ENCODE data around the gene ARVCF.

Gene ARVCF

GRCh38 chr22:19983741-19984140, 32.9 kb downstream of the ARVCF start:
- TF ChIP-seq REST (IDR thresholded peaks at IDR 0.05; ENCODE audit: insufficient replicate concordance, low read depth) = no peak
- no peak for TF ChIP-seq POLR2AphosphoS5 (IDR thresholded peaks at IDR 0.05; ENCODE audit: low read depth)
- TF ChIP-seq CTCF (IDR thresholded peaks at IDR 0.05; ENCODE audit: insufficient read depth, low read length) = no peak
- TF ChIP-seq SPI1 (IDR thresholded peaks at IDR 0.05; ENCODE audit: borderline replicate concordance, low read depth) = no peak
- no peak for TF ChIP-seq GABPA (IDR thresholded peaks at IDR 0.05; ENCODE audit: low read depth)
- DNase-seq (ENCODE audit: low read depth in 1 of 2, low spot score in 1 of 2) = no peak
- H3K4me3 ChIP-seq (replicated peaks; ENCODE audit: insufficient read depth, low read length) = no peak overlapping the region
- H3K27ac ChIP-seq (replicated peaks) = no peak overlapping the region
- no peaks in the 10 kb centered on the region for H3K27me3 ChIP-seq (ENCODE audit: insufficient read depth, poor library complexity, severe bottlenecking)

GRCh38 chr22:19982991-19983578, 33.5 kb downstream of the ARVCF start:
- Histone ChIP-seq H3K27me3 (ENCODE audit: insufficient read depth, poor library complexity, severe bottlenecking) (no peaks in the 10 kb centered on the region), H3K27ac (replicated peaks) (no peak overlapping the region), H3K4me3 (replicated peaks; ENCODE audit: insufficient read depth, low read length) (no peak overlapping the region)
- TF ChIP-seq POLR2AphosphoS5 (IDR thresholded peaks at IDR 0.05; ENCODE audit: low read depth) (no peak), GABPA (IDR thresholded peaks at IDR 0.05; ENCODE audit: low read depth) (no peak), CTCF (IDR thresholded peaks at IDR 0.05; ENCODE audit: insufficient read depth, low read length) (no peak), SPI1 (IDR thresholded peaks at IDR 0.05; ENCODE audit: borderline replicate concordance, low read depth) (no peak), REST (IDR thresholded peaks at IDR 0.05; ENCODE audit: insufficient replicate concordance, low read depth) (no peak)
- no peak for DNase-seq (ENCODE audit: low read depth in 1 of 2, low spot score in 1 of 2)

DNA sequence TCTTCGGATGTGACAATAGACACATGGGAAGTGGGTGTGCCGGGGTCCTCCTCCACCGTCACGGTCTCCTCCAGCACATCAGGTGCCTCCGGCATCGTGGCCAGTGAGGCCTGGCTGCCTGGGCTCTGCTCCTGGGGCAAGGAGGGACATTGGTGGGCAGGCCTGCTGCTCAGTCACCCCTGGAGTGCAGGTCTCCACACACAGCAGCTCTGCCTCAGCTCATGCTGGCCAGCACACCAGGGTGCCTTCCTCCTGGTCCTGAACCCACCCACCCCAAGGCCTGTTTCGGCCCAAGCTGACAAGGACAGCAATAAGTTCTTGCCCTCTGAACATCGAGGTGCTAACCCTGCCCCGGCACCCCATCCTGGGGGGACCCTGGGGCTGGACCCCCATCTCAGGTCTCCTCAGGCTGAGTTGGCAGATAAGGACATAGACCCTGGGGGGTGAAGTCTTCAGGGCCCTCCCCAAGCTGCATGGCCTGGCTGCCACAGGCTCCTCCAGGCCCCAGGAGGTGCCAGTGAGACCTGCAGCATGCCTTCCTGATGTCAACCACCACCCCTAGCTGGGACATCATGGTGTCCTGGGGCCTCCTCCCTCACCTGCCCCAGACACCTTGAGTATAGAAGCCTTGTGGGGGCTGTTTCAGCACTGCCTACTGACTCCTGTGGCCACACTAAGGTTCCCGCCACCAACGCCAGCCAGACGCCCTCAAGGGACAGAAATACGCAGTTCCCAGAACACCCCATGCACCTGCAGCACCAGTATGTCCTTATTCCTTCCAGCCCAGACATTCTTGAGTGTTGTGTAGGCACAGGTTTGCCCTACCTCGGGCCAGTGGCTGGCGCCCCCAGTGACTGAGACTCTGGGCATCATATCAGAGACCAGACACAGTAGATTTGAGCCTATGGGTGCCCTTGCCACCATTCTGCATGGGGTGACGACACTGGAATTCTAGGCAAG, 34.4 kb downstream of the ARVCF start:
- Histone ChIP-seq H3K4me3 (replicated peaks; ENCODE audit: insufficient read depth, low read length) (no peak overlapping the region), H3K27ac (replicated peaks) (no peak overlapping the region), H3K27me3 (ENCODE audit: insufficient read depth, poor library complexity, severe bottlenecking) (no peaks in the 10 kb centered on the region)
- TF ChIP-seq CTCF (IDR thresholded peaks at IDR 0.05; ENCODE audit: insufficient read depth, low read length) (no peak), SPI1 (IDR thresholded peaks at IDR 0.05; ENCODE audit: borderline replicate concordance, low read depth) (no peak), POLR2AphosphoS5 (IDR thresholded peaks at IDR 0.05; ENCODE audit: low read depth) (no peak), REST (IDR thresholded peaks at IDR 0.05; ENCODE audit: insufficient replicate concordance, low read depth) (no peak), GABPA (IDR thresholded peaks at IDR 0.05; ENCODE audit: low read depth) (no peak)
- DNase-seq (ENCODE audit: low read depth in 1 of 2, low spot score in 1 of 2) = no peak

Data from HL-60 (cell line).